ENCODE results near the gene TOPBP1.

TOPBP1 gene

DNA sequence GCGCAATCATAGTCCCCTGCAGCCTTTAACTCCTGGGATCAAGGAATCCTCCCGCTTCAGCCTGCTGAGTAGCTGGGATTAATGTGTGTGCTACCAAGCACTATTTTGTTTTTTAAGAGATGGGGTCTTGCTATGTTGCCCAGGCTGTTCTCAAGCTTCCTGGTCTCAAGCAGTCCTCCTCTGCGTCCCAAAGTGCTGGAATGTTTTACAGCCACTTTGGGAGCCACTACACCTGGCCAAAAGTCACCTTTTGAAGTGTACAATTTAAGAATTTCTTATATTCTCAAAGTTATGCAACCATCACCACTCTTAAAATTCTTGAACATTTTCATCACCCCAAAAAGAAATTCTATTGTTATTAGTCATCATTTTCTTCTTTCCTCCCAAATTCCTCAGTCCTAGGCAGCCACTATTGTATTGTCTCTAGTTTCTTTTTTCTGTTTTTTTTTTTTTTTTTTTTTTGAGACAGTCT lies 70.4 kb downstream of the TOPBP1 start:
- H3K27me3 ChIP-seq: no peaks in the 10 kb centered on the region
- no peaks in the 10 kb centered on the region for H3K9me3 ChIP-seq
- no peak for DNase-seq
- H3K4me1 ChIP-seq: peaks cover 0 to 4% (median 1%) of the 10 kb centered on the region in 4 donors
- no peak for TF ChIP-seq CTCF (IDR thresholded peaks at IDR 0.05)
- H3K27ac ChIP-seq: no peak overlapping the region
- intact Hi-C loops (cut with DNase I; ENCODE audit: low total_unique reads): no loop called here
- no peak overlapping the region for H3K4me3 ChIP-seq
- peaks cover 35 to 40% (median 40%) of the 10 kb centered on the region in 3 donors for H3K36me3 ChIP-seq

GRCh38 chr3:133589503-133589902 lies 72.2 kb downstream of the TOPBP1 start:
- no peak for DNase-seq
- Histone ChIP-seq H3K4me1 (peaks cover 0 to 4% (median 1%) of the 10 kb centered on the region in 4 donors), H3K27ac (no peak overlapping the region), H3K4me3 (no peak overlapping the region), H3K36me3 (peaks cover 53 to 58% (median 58%) of the 10 kb centered on the region in 3 donors), H3K27me3 (no peaks in the 10 kb centered on the region), H3K9me3 (no peaks in the 10 kb centered on the region)
- intact Hi-C loops (cut with DNase I; ENCODE audit: low total_unique reads): no loop called here
- no peak for TF ChIP-seq CTCF (IDR thresholded peaks at IDR 0.05)

GRCh38 chr3:133588784-133589465 lies 72.8 kb downstream of the TOPBP1 start:
- Histone ChIP-seq H3K27ac (no peak overlapping the region), H3K27me3 (no peaks in the 10 kb centered on the region), H3K9me3 (no peaks in the 10 kb centered on the region), H3K4me3 (no peak overlapping the region), H3K36me3 (peaks cover 59 to 64% (median 64%) of the 10 kb centered on the region in 3 donors), H3K4me1 (peaks cover 0 to 4% (median 1%) of the 10 kb centered on the region in 4 donors)
- DNase-seq: no peak
- intact Hi-C loops (cut with DNase I; ENCODE audit: low total_unique reads): no loop called here
- TF ChIP-seq CTCF (IDR thresholded peaks at IDR 0.05): no peak

GRCh38 chr3:133588035-133588434 lies 73.7 kb downstream of the TOPBP1 start:
- peaks cover 0 to 4% (median 1%) of the 10 kb centered on the region in 4 donors for H3K4me1 ChIP-seq
- intact Hi-C loops (cut with DNase I; ENCODE audit: low total_unique reads): no loop called here
- H3K36me3 ChIP-seq: peaks cover 68 to 73% (median 73%) of the 10 kb centered on the region in 3 donors
- H3K4me3 ChIP-seq: no peak overlapping the region
- no peaks in the 10 kb centered on the region for H3K9me3 ChIP-seq
- no peak overlapping the region for H3K27ac ChIP-seq
- H3K27me3 ChIP-seq: no peaks in the 10 kb centered on the region
- no peak for DNase-seq
- TF ChIP-seq CTCF (IDR thresholded peaks at IDR 0.05): no peak

GRCh38 chr3:133583396-133583795 lies 78.3 kb downstream of the TOPBP1 start:
- no peak for DNase-seq
- intact Hi-C loops (cut with DNase I; ENCODE audit: low total_unique reads): no loop called here
- no peaks in the 10 kb centered on the region for H3K9me3 ChIP-seq
- no peak for TF ChIP-seq CTCF (IDR thresholded peaks at IDR 0.05)
- no peak overlapping the region for H3K4me3 ChIP-seq
- H3K36me3 ChIP-seq: peaks cover 61 to 86% (median 70%) of the 10 kb centered on the region in 3 donors
- H3K27ac ChIP-seq: no peak overlapping the region
- H3K27me3 ChIP-seq: no peaks in the 10 kb centered on the region
- H3K4me1 ChIP-seq: peaks cover 0 to 41% (median 15%) of the 10 kb centered on the region in 4 donors

All from tibial artery (tissue), 4 donors.